GM23248 (cell line): ENCODE data around the gene SH3RF3. TPM values are rescaled to one million over a fixed set of nuclear protein-coding genes. Genes with fewer than 3 reads are reported as not detected.
A peak's percentile ranks its signal among the peaks of the same experiment; 100 is the strongest.

Experiments
- DNase-seq: peaks from one replicate; pipeline ENCODE4 v3.0.0-alpha.2; 2015
- H2AFZ ChIP-seq: fragments of 200-600 bp; sonication (generic); 2 replicates; pipeline ENCODE4 v1.6.1; 2016; ENCODE audit warnings: antibody characterized with exemption
- H3F3A ChIP-seq: fragments of 200-600 bp; sonication (generic); 2 replicates; pipeline ENCODE4 v1.6.1; 2016; ENCODE audit warnings: mild to moderate bottlenecking, antibody characterized with exemption, mixed run types; ENCODE audit not compliant: insufficient read depth
- H3K27ac ChIP-seq: fragments of 200-600 bp; sonication (generic); 2 replicates; pipeline ENCODE4 v1.5.1; 2016; ENCODE audit warnings: mild to moderate bottlenecking
- H3K27me3 ChIP-seq: fragments of 200-600 bp; sonication (generic); replicated peaks from 2 replicates; pipeline ENCODE4 v1.6.1; 2016; ENCODE audit warnings: mild to moderate bottlenecking; ENCODE audit not compliant: insufficient read depth
- H3K36me3 ChIP-seq: fragments of 200-600 bp; sonication (generic); 2 replicates; pipeline ENCODE4 v1.6.1; 2016; ENCODE audit warnings: low read depth, mild to moderate bottlenecking
- H3K4me1 ChIP-seq: fragments of 200-600 bp; sonication (generic); 2 replicates; pipeline ENCODE4 v1.6.1; 2016; ENCODE audit warnings: mild to moderate bottlenecking; ENCODE audit not compliant: insufficient read depth
- H3K4me2 ChIP-seq: fragments of 200-600 bp; sonication (generic); one replicate; pipeline ENCODE4 v1.6.1; 2016; ENCODE audit warnings: mild to moderate bottlenecking; ENCODE audit not compliant: unreplicated experiment
- H3K4me3 ChIP-seq: fragments of 200-600 bp; sonication (generic); 2 replicates; pipeline ENCODE4 v1.5.1; 2016; ENCODE audit warnings: mild to moderate bottlenecking
- H3K79me2 ChIP-seq: fragments of 200-600 bp; sonication (generic); 2 replicates; pipeline ENCODE4 v1.6.1; 2016; ENCODE audit warnings: mild to moderate bottlenecking; ENCODE audit not compliant: insufficient read depth
- H3K9ac ChIP-seq: fragments of 200-600 bp; sonication (generic); 2 replicates; pipeline ENCODE4 v1.6.1; 2016; ENCODE audit warnings: mild to moderate bottlenecking
- H3K9me2 ChIP-seq: fragments of 200-600 bp; sonication (generic); 2 replicates; pipeline ENCODE4 v1.6.1; 2016; ENCODE audit warnings: mixed run types, mild to moderate bottlenecking, moderate library complexity; ENCODE audit not compliant: insufficient read depth
- H3K9me3 ChIP-seq: fragments of 200-600 bp; sonication (generic); one replicate; pipeline ENCODE4 v1.6.1; 2017; ENCODE audit warnings: low read depth
- H4K20me1 ChIP-seq: fragments of 200-600 bp; sonication (generic); 2 replicates; pipeline ENCODE4 v1.6.0; 2016; ENCODE audit not compliant: insufficient read depth
- EZH2 ChIP-seq: fragments of 200-600 bp; sonication (generic); IDR thresholded peaks from 2 replicates; pipeline ENCODE4 v1.6.1; 2018; ENCODE audit warnings: antibody characterized with exemption, mild to moderate bottlenecking; ENCODE audit not compliant: insufficient read depth, poor library complexity, severe bottlenecking
- EZH2phosphoT487 ChIP-seq: fragments of 200-600 bp; sonication (generic); IDR thresholded peaks from 2 replicates; pipeline ENCODE4 v1.6.1; 2018; ENCODE audit warnings: antibody characterized with exemption, moderate library complexity, mild to moderate bottlenecking, low read depth; ENCODE audit not compliant: insufficient read depth
- WGBS, 2 experiments: methylation state at CpG; one replicate each; pipeline ENCODE4 v1.1.6; 2015 to 2017; ENCODE audit warnings: low lambda C conversion rate in 2 of 2, low coverage in 1 of 2; ENCODE audit errors: missing lambda C conversion rate in 2 of 2; 5-methylcytosine and 5-hydroxymethylcytosine counted together
- in situ Hi-C: fragments of 300-500 bp; cut with MboI; formaldehyde crosslinking; loops from 2 replicates; pipeline ENCODE4 v1.15.0; 2020
- polyA plus RNA-seq: library from polyadenylated mRNA; unstranded; fragments of >200 nt; fragmentation: Nextera tagmentation; extraction: Ambion mirVana; gene quantifications from 2 replicates; pipeline ENCODE4 v1.2.1, GENCODE V29; 2016
- total RNA-seq: library from RNA; depleted of rRNA; stranded (reverse); fragments of >200 nt; shearing (Covaris generic); gene quantifications from 2 replicates; pipeline ENCODE4 v1.2.3, GENCODE V29; 2014

SH3RF3 gene
- total and polyA plus RNA-seq, 2 experiments from 2014 or later, result 1.5 to 5.2 TPM

- no peak overlapping the region for H3K4me2 ChIP-seq
- H3K27ac ChIP-seq, result 0 out of 2 replicates have a peak overlapping the region, but pooled peaks have one; percentile 9
- H3K36me3 ChIP-seq, result peaks cover 7% of the 10 kb centered on the region; the same call in 1 of the 2 replicates
- no peaks in the 10 kb centered on the region for H4K20me1 ChIP-seq
- H2AFZ ChIP-seq, result no peak overlapping the region
- H3K9ac ChIP-seq, result no peak overlapping the region; the same call in 1 of the 2 replicates
- H3K79me2 ChIP-seq, result no peaks in the 10 kb centered on the region
- H3K4me3 ChIP-seq, result no peak overlapping the region
- 83 to 86% methylated on average over 6 of the region's 6 CpGs for WGBS, 2 experiments
- TF ChIP-seq EZH2phosphoT487 (no peak), EZH2 (no peak)
- no peaks in the 10 kb centered on the region for H3K27me3 ChIP-seq
- H3K9me3 ChIP-seq, result no peaks in the 10 kb centered on the region
- 0 out of 2 replicates have a peak, but pooled peaks cover 5% of the 10 kb centered on the region for H3F3A ChIP-seq
- H3K9me2 ChIP-seq, result no peaks in the 10 kb centered on the region
- no peak for DNase-seq
- peaks cover 12% of the 10 kb centered on the region for H3K4me1 ChIP-seq
- in situ Hi-C loops, result no loop called here
Observed at GRCh38 chr2:109447776-109448175, 318.8 kb downstream of the SH3RF3 start.

GRCh38 chr2:109448207-109448606 lies 319.2 kb downstream of the SH3RF3 start:
- Histone ChIP-seq H3K27ac (no peak overlapping the region), H3K9me3 (no peaks in the 10 kb centered on the region), H2AFZ (no peak overlapping the region), H3K79me2 (no peaks in the 10 kb centered on the region), H3K27me3 (no peaks in the 10 kb centered on the region), H3K4me3 (no peak overlapping the region), H3K36me3 (peaks cover 5% of the 10 kb centered on the region; the same call in 1 of the 2 replicates), H3K9ac (no peak overlapping the region), H3K4me2 (no peak overlapping the region), H3F3A (0 out of 2 replicates have a peak, but pooled peaks cover 5% of the 10 kb centered on the region), H3K4me1 (peaks cover 12% of the 10 kb centered on the region), H3K9me2 (no peaks in the 10 kb centered on the region), H4K20me1 (no peaks in the 10 kb centered on the region)
- 96 to 100% methylated on average over 4 of the region's 4 CpGs for WGBS, 2 experiments
- in situ Hi-C loops, result no loop called here
- DNase-seq, result no peak
- TF ChIP-seq EZH2, result no peak
- no peak for TF ChIP-seq EZH2phosphoT487

- TF ChIP-seq EZH2phosphoT487 (no peak), EZH2 (no peak)
- no peak overlapping the region for H2AFZ ChIP-seq
- no peaks in the 10 kb centered on the region for H4K20me1 ChIP-seq
- no peaks in the 10 kb centered on the region for H3K79me2 ChIP-seq
- H3K4me2 ChIP-seq, result no peak overlapping the region
- H3F3A ChIP-seq, result 0 out of 2 replicates have a peak, but pooled peaks cover 5% of the 10 kb centered on the region
- 90% methylated on average over 20 of the region's 20 CpGs for WGBS, 2 experiments
- no peak overlapping the region for H3K4me3 ChIP-seq
- H3K9ac ChIP-seq, result no peak overlapping the region
- no peaks in the 10 kb centered on the region for H3K9me2 ChIP-seq
- DNase-seq, result no peak
- peaks cover 12% of the 10 kb centered on the region for H3K4me1 ChIP-seq
- H3K27me3 ChIP-seq, result no peaks in the 10 kb centered on the region
- in situ Hi-C loops, result no loop called here
- H3K27ac ChIP-seq, result no peak overlapping the region
- H3K36me3 ChIP-seq, result 0 out of 2 replicates have a peak, but pooled peaks cover under 1% of the 10 kb centered on the region
- H3K9me3 ChIP-seq, result no peaks in the 10 kb centered on the region
Observed at GRCh38 chr2:109448946-109449788, 320.2 kb downstream of the SH3RF3 start.

GRCh38 chr2:109450574-109451273 lies 321.7 kb downstream of the SH3RF3 start:
- 54 to 56% methylated on average over 12 of the region's 12 CpGs for WGBS, 2 experiments
- no peaks in the 10 kb centered on the region for H3K79me2 ChIP-seq
- H3K9me2 ChIP-seq, result no peaks in the 10 kb centered on the region
- no peak overlapping the region for H3K9ac ChIP-seq
- H3F3A ChIP-seq, result 0 out of 2 replicates have a peak, but pooled peaks cover 5% of the 10 kb centered on the region
- DNase-seq, result no peak
- no peaks in the 10 kb centered on the region for H3K9me3 ChIP-seq
- H2AFZ ChIP-seq, result no peak overlapping the region
- H3K4me2 ChIP-seq, result no peak overlapping the region
- in situ Hi-C loops, result no loop called here
- H3K27me3 ChIP-seq, result no peaks in the 10 kb centered on the region
- peaks cover 12% of the 10 kb centered on the region for H3K4me1 ChIP-seq
- no peaks in the 10 kb centered on the region for H4K20me1 ChIP-seq
- H3K4me3 ChIP-seq, result no peak overlapping the region
- H3K27ac ChIP-seq, result no peak overlapping the region
- no peaks in the 10 kb centered on the region for H3K36me3 ChIP-seq
- no peak for TF ChIP-seq EZH2phosphoT487
- no peak for TF ChIP-seq EZH2
